GM12878 (cell line): Measurements from ENCODE around the gene AKAP11. TPM values are rescaled to one million over a fixed set of nuclear protein-coding genes. Genes with fewer than 3 reads are reported as not detected.
A peak's percentile ranks its signal among the peaks of the same experiment; 100 is the strongest.

Experiments used
- CHD2 ChIP-seq: IDR thresholded peaks from 2 replicates; pipeline ENCODE4 v1.6.1; 2011; ENCODE audit warnings: low read depth, low read length, improper control_type of control experiment, borderline replicate concordance
- DPF2 ChIP-seq: fragments of 450-650 bp; IDR thresholded peaks from 2 replicates; pipeline ENCODE4 v1.6.1; 2017; ENCODE audit warnings: mild to moderate bottlenecking
- ELK1 ChIP-seq: IDR thresholded peaks from 2 replicates; pipeline ENCODE4 v1.6.1; 2012; ENCODE audit warnings: low read depth, low read length, improper control_type of control experiment
- EZH2 ChIP-seq: IDR thresholded peaks from 2 replicates; pipeline ENCODE4 v1.6.1; 2012; ENCODE audit warnings: low read depth, mild to moderate bottlenecking, control low read depth, inconsistent platforms, low read length, borderline replicate concordance; ENCODE audit not compliant: control insufficient read depth
- FOS ChIP-seq: IDR thresholded peaks from 3 replicates; pipeline ENCODE4 v1.6.1; 2011; ENCODE audit warnings: borderline replicate concordance; ENCODE audit not compliant: insufficient read length; ENCODE audit errors: extremely low read depth
- FOXK2 ChIP-seq: fragments of 450-650 bp; IDR thresholded peaks from 2 replicates; pipeline ENCODE4 v1.6.1; 2017; ENCODE audit warnings: mild to moderate bottlenecking, moderate library complexity
- FOXM1 ChIP-seq: IDR thresholded peaks from 2 replicates; pipeline ENCODE4 v1.6.1; 2012; ENCODE audit warnings: low read depth, mild to moderate bottlenecking, inconsistent platforms, low read length, moderate library complexity
- MYB ChIP-seq: fragments of 150-350 bp; IDR thresholded peaks from 2 replicates; pipeline ENCODE4 v1.6.1; 2014; ENCODE audit warnings: mild to moderate bottlenecking, low read depth, low read length, borderline replicate concordance
- POLR2AphosphoS5 ChIP-seq: IDR thresholded peaks from 2 replicates; pipeline ENCODE4 v1.6.1; 2011; ENCODE audit warnings: mild to moderate bottlenecking, low read length, inconsistent platforms
- RB1 ChIP-seq: fragments of 450-650 bp; formaldehyde crosslinking; IDR thresholded peaks from 2 replicates; pipeline ENCODE4 v1.6.1; 2017; ENCODE audit warnings: mild to moderate bottlenecking, borderline replicate concordance
- TCF3 ChIP-seq: IDR thresholded peaks from 2 replicates; pipeline ENCODE4 v1.6.1; 2012; ENCODE audit warnings: low read depth, mild to moderate bottlenecking, low read length, borderline replicate concordance; ENCODE audit not compliant: insufficient read depth
- ZNF207 ChIP-seq: fragments of 450-650 bp; IDR thresholded peaks from 2 replicates; pipeline ENCODE4 v1.6.1; 2014; ENCODE audit warnings: antibody characterized with exemption, mild to moderate bottlenecking, borderline replicate concordance
- ZSCAN29 ChIP-seq: fragments of 450-650 bp; IDR thresholded peaks from 2 replicates; pipeline ENCODE4 v1.6.1; 2017; ENCODE audit warnings: mild to moderate bottlenecking, moderate library complexity
- polyA plus RNA-seq, 11 experiments: library from polyadenylated mRNA; depleted of rRNA in 4 of 11; unstranded in 6 of 11; stranded (reverse) in 5 of 11; fragments of >200 nt; fragmentation: Nextera tagmentation in 4 of 11; fragmentation: Illumina TruSeq in 1 of 11; extraction: Ambion mirVana in 4 of 11; extraction: Trizol in 1 of 11; gene quantifications; 1 replicate in 1 of 11; 2 replicates in 10 of 11; pipeline versions ENCODE4 v1.2.1 to v1.2.3, GENCODE V29; 2011 to 2016; ENCODE audit warnings: inconsistent platforms in 2 of 11, missing spikeins in 2 of 11, low read depth in 1 of 11
- total RNA-seq, 4 experiments: library from RNA; depleted of rRNA in 3 of 4; stranded (reverse); fragments of >200 nt in 3 of 4; fragmentation: Illumina TruSeq in 1 of 4; extraction: Trizol in 1 of 4; gene quantifications; 2 replicates each; pipeline versions ENCODE4 v1.2.1 to v1.2.3, GENCODE V29; 2013 to 2021
- TF ChIP-seq, protein P1 (sequence below), 3 experiments: IDR thresholded peaks in 2 of 3; conservative IDR thresholded peaks in 1 of 3; 2 replicates each; pipeline ENCODE4 v1.5.1; 2011; ENCODE audit warnings: low read depth in 3 of 3, low read length in 3 of 3, mild to moderate bottlenecking in 3 of 3, control low read depth in 2 of 3, moderate library complexity in 2 of 3, inconsistent platforms in 1 of 3, mixed read lengths in 1 of 3; ENCODE audit not compliant: control insufficient read depth in 2 of 3, insufficient read depth in 1 of 3; ENCODE audit errors: extremely low read depth in 1 of 3
- TF ChIP-seq, protein P2 (sequence below): IDR thresholded peaks from 2 replicates; pipeline ENCODE4 v1.6.1; 2012; ENCODE audit warnings: low read length, inconsistent platforms
- TF ChIP-seq, protein P3 (sequence below): IDR thresholded peaks from 2 replicates; pipeline ENCODE4 v1.6.1; 2011; ENCODE audit warnings: mild to moderate bottlenecking, low read depth, low read length, moderate library complexity; ENCODE audit not compliant: insufficient replicate concordance
- TF ChIP-seq, protein P4 (sequence below): fragments of 450-650 bp; conservative IDR thresholded peaks from 2 replicates; pipeline ENCODE4 v1.6.1; 2017; ENCODE audit warnings: mild to moderate bottlenecking, moderate library complexity

Gene AKAP11
- total and polyA plus RNA-seq, 10 of the 15 experiments (the other 5 are each of a cell fraction or from before 2014, with no cell fraction given) = 4.8 to 36.8 (median 17.9) TPM

GRCh38 chr13:42354241-42355091, 82.5 kb downstream of the AKAP11 start (continued):
- TF ChIP-seq, protein P1, sequence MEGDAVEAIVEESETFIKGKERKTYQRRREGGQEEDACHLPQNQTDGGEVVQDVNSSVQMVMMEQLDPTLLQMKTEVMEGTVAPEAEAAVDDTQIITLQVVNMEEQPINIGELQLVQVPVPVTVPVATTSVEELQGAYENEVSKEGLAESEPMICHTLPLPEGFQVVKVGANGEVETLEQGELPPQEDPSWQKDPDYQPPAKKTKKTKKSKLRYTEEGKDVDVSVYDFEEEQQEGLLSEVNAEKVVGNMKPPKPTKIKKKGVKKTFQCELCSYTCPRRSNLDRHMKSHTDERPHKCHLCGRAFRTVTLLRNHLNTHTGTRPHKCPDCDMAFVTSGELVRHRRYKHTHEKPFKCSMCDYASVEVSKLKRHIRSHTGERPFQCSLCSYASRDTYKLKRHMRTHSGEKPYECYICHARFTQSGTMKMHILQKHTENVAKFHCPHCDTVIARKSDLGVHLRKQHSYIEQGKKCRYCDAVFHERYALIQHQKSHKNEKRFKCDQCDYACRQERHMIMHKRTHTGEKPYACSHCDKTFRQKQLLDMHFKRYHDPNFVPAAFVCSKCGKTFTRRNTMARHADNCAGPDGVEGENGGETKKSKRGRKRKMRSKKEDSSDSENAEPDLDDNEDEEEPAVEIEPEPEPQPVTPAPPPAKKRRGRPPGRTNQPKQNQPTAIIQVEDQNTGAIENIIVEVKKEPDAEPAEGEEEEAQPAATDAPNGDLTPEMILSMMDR (IDR thresholded peaks at IDR 0.05 in 2 of 3, conservative IDR thresholded peaks at IDR 0.05 in 1 of 3; ENCODE audit: control insufficient read depth in 2 of 3, extremely low read depth in 1 of 3, insufficient read depth in 1 of 3, low read depth in 3 of 3, low read length in 3 of 3) = peak; percentile 23 to 49 (median 46); a peak in 5 of 6 replicates
- TF ChIP-seq FOXK2 (no peak), ZNF207 (no peak), ELK1 (no peak), FOXM1 (peak; percentile 55; the same call in 1 of the 2 replicates), ZSCAN29 (no peak), DPF2 (no peak), RB1 (no peak), EZH2 (no peak), POLR2AphosphoS5 (peak; percentile 40; the same call in 1 of the 2 replicates), FOS (no peak), MYB (no peak), CHD2 (no peak), TCF3 (peak; percentile 18; the same call in 1 of the 2 replicates)
- TF ChIP-seq, protein P2, sequence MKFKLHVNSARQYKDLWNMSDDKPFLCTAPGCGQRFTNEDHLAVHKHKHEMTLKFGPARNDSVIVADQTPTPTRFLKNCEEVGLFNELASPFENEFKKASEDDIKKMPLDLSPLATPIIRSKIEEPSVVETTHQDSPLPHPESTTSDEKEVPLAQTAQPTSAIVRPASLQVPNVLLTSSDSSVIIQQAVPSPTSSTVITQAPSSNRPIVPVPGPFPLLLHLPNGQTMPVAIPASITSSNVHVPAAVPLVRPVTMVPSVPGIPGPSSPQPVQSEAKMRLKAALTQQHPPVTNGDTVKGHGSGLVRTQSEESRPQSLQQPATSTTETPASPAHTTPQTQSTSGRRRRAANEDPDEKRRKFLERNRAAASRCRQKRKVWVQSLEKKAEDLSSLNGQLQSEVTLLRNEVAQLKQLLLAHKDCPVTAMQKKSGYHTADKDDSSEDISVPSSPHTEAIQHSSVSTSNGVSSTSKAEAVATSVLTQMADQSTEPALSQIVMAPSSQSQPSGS = peak; percentile 16; the same call in 1 of the 2 replicates
- TF ChIP-seq, protein P3, sequence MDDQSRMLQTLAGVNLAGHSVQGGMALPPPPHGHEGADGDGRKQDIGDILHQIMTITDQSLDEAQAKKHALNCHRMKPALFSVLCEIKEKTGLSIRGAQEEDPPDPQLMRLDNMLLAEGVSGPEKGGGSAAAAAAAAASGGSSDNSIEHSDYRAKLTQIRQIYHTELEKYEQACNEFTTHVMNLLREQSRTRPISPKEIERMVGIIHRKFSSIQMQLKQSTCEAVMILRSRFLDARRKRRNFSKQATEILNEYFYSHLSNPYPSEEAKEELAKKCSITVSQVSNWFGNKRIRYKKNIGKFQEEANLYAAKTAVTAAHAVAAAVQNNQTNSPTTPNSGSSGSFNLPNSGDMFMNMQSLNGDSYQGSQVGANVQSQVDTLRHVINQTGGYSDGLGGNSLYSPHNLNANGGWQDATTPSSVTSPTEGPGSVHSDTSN = no peak
- TF ChIP-seq, protein P4, sequence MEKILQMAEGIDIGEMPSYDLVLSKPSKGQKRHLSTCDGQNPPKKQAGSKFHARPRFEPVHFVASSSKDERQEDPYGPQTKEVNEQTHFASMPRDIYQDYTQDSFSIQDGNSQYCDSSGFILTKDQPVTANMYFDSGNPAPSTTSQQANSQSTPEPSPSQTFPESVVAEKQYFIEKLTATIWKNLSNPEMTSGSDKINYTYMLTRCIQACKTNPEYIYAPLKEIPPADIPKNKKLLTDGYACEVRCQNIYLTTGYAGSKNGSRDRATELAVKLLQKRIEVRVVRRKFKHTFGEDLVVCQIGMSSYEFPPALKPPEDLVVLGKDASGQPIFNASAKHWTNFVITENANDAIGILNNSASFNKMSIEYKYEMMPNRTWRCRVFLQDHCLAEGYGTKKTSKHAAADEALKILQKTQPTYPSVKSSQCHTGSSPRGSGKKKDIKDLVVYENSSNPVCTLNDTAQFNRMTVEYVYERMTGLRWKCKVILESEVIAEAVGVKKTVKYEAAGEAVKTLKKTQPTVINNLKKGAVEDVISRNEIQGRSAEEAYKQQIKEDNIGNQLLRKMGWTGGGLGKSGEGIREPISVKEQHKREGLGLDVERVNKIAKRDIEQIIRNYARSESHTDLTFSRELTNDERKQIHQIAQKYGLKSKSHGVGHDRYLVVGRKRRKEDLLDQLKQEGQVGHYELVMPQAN = no peak
